Left ventricle myocardium inferior (tissue), 1 donor: ENCODE data around the gene NFIB. TPM values are rescaled to one million over a fixed set of nuclear protein-coding genes. Genes with fewer than 3 reads are reported as not detected.

Experiments
- DNase-seq: peaks from one replicate; pipeline ENCODE4 v3.0.0-alpha.2; 2020
- H3K27ac ChIP-seq: fragments of 200-600 bp; replicated peaks from 2 replicates; pipeline ENCODE4 v1.8.0; 2021
- H3K27me3 ChIP-seq: fragments of 200-600 bp; 2 replicates; pipeline ENCODE4 v1.8.0; 2021; ENCODE audit warnings: low read depth
- H3K36me3 ChIP-seq: fragments of 200-600 bp; 2 replicates; pipeline ENCODE4 v1.8.0; 2021
- H3K4me1 ChIP-seq: fragments of 200-600 bp; 2 replicates; pipeline ENCODE4 v1.8.0; 2021
- H3K4me3 ChIP-seq: fragments of 200-600 bp; 2 replicates; pipeline ENCODE4 v1.8.0; 2021; ENCODE audit warnings: mild to moderate bottlenecking, moderate library complexity
- H3K9me3 ChIP-seq: fragments of 200-600 bp; replicated peaks from 2 replicates; pipeline ENCODE4 v1.8.0; 2021
- intact Hi-C: fragments of 100-400 bp; cut with micrococcal nuclease; formaldehyde crosslinking; loops from one replicate; pipeline ENCODE4 v1.11.0; 2022
- total RNA-seq: library from RNA; stranded (reverse); fragmentation: NEBNext Ultra II Directional; extraction: Animal tissue kit (Norgen Biotek cat#: 25700); gene quantifications from one replicate; pipeline ENCODE4 v1.2.1, GENCODE V29; 2021
- TF ChIP-seq, protein P1 (sequence below): fragments of 200-600 bp; IDR thresholded peaks from 2 replicates; pipeline ENCODE4 v1.8.0; 2021; ENCODE audit warnings: antibody characterized with exemption, mild to moderate bottlenecking, borderline replicate concordance
- donor health status: DM: no; HTN: yes; CAD: no; lungs with severe emphysema.

NFIB gene
- total RNA-seq, 1 donor from 2014 or later: 110 TPM

DNA sequence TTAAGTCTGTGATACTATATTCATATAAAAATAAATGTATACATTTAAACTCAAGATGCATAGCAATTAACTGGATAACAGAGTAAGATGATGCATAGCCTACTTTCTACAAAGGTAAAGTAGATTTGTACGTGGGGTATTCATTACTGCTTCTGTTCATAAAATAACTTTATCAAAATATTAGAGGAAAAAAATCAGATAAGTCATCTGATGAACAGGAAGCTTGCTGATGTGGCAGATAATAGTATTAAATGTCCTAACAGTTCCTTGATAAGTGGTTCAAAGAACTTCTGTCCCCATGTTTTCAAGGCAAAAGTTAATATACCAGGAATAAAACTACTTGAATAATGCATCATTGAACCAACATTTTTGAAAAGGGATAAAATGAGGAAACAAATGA is 123.7 kb downstream of the NFIB start:
- no peaks in the 10 kb centered on the region for H3K9me3 ChIP-seq
- no peak overlapping the region for H3K4me3 ChIP-seq
- intact Hi-C loops: no loop called here
- TF ChIP-seq, protein P1, sequence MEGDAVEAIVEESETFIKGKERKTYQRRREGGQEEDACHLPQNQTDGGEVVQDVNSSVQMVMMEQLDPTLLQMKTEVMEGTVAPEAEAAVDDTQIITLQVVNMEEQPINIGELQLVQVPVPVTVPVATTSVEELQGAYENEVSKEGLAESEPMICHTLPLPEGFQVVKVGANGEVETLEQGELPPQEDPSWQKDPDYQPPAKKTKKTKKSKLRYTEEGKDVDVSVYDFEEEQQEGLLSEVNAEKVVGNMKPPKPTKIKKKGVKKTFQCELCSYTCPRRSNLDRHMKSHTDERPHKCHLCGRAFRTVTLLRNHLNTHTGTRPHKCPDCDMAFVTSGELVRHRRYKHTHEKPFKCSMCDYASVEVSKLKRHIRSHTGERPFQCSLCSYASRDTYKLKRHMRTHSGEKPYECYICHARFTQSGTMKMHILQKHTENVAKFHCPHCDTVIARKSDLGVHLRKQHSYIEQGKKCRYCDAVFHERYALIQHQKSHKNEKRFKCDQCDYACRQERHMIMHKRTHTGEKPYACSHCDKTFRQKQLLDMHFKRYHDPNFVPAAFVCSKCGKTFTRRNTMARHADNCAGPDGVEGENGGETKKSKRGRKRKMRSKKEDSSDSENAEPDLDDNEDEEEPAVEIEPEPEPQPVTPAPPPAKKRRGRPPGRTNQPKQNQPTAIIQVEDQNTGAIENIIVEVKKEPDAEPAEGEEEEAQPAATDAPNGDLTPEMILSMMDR: no peak
- DNase-seq: no peak
- H3K36me3 ChIP-seq: no peaks in the 10 kb centered on the region
- peaks cover 91% of the 10 kb centered on the region for H3K4me1 ChIP-seq
- no peak overlapping the region for H3K27ac ChIP-seq
- H3K27me3 ChIP-seq: no peaks in the 10 kb centered on the region

DNA sequence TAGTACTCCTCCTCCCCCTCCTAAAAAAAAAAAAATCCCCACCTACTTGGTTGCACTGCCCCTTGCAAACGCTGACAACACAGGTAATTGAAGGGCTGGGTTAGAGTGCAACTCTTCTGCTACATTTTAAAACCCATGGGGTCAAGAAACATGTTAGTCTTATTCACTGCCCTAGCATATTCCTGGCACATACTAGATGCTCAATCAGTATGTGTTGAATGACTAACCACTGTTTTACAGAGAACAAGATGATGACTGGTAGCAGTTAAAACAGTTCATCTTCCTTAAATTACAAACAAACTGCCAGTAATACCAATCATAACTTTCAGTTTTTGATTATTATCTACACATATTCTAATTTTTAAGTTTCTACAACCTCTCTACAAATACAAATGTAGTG is 124.4 kb downstream of the NFIB start:
- Histone ChIP-seq H3K4me3 (no peak overlapping the region), H3K27ac (no peak overlapping the region), H3K36me3 (no peaks in the 10 kb centered on the region), H3K4me1 (peaks cover 85% of the 10 kb centered on the region), H3K9me3 (no peaks in the 10 kb centered on the region), H3K27me3 (no peaks in the 10 kb centered on the region)
- intact Hi-C loops: no loop called here
- TF ChIP-seq, protein P1: no peak
- no peak for DNase-seq

DNA sequence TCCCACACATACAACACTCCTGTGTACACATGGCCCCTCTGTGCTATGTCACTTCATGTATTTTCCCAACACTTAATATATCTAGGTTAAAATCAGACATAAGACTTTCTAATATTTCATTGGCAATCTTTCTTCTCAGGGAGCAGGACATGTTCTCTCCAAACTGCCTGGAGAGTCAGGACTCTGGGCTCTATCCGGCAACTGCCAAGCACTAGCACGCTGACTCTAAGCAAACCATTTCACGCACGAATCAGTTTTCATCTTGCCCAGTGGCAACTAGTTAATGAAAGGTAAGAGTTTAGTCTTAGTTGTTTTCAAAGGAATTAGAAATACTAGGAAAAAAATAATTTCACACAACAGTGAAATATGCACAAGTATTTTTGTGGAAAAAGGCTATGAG is 124.8 kb downstream of the NFIB start:
- DNase-seq: no peak
- intact Hi-C loops: no loop called here
- Histone ChIP-seq H3K27me3 (no peaks in the 10 kb centered on the region), H3K9me3 (no peaks in the 10 kb centered on the region), H3K27ac (no peak overlapping the region), H3K36me3 (no peaks in the 10 kb centered on the region), H3K4me1 (peaks cover 80% of the 10 kb centered on the region), H3K4me3 (no peak overlapping the region)
- TF ChIP-seq, protein P1: no peak

DNA sequence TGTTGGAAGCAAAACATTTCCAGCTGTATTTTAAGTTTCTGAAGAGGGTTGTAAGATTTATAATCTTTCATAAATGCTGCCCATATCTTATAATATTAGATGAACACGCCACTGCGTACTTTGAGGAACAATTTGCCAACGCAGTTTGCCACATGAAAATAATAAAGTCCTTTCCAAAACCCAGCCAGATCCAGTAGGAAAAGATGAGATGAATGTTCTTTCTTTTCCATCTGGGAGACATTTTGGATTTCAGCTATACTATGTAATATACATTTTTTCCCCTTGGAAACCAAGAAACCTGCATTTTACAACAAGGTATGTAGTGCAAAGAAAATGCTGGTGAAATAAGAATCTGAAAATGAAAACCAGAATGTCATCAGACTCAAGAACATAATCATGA is 125.4 kb downstream of the NFIB start:
- Histone ChIP-seq H3K36me3 (no peaks in the 10 kb centered on the region), H3K4me1 (peaks cover 74% of the 10 kb centered on the region), H3K27me3 (no peaks in the 10 kb centered on the region), H3K9me3 (no peaks in the 10 kb centered on the region), H3K27ac (no peak overlapping the region), H3K4me3 (no peak overlapping the region)
- intact Hi-C loops: no loop called here
- TF ChIP-seq, protein P1: no peak
- no peak for DNase-seq

DNA sequence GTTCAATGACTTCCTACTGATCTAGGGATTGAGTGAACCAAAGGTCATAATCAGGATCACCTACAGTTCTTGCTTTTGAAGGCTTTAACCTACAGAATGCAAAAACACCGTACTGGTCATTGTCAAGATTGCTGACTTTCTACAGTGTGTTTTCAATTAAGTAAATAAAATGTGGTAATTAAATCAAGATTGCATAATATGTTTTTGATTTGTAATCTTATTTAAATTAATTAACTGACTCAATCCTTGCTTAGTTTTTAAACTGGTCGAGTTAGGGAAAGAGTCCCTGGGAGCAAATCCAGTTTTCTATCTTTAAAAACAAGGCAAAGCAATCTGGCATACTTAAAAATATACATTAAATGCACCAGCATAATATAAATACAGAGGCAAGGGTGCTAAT is 125.9 kb downstream of the NFIB start:
- TF ChIP-seq, protein P1: no peak
- Histone ChIP-seq H3K4me3 (no peak overlapping the region), H3K27ac (no peak overlapping the region), H3K4me1 (peaks cover 71% of the 10 kb centered on the region), H3K9me3 (no peaks in the 10 kb centered on the region), H3K27me3 (no peaks in the 10 kb centered on the region), H3K36me3 (no peaks in the 10 kb centered on the region)
- intact Hi-C loops: no loop called here
- DNase-seq: no peak

DNA sequence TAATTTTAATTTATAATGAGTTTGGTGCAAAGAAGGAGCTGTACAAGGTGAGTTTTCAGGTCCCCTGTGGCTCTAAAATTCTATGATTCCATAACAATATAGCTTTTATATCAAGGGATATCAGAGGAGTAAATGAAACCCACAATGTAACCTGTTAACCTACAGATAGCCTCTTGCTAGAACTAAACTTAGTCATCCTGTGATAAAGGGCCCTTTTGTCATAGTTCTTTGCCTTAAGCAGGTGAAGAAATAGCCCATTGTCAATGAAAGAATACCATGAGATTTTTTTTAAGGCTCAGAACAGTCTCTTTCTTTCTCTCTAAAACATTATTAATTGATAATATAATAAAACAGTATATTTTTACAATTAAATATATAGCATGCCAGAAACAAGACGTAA is 127.8 kb downstream of the NFIB start:
- no peaks in the 10 kb centered on the region for H3K36me3 ChIP-seq
- no peak for DNase-seq
- no peak overlapping the region for H3K27ac ChIP-seq
- no peaks in the 10 kb centered on the region for H3K27me3 ChIP-seq
- H3K4me3 ChIP-seq: no peak overlapping the region
- peaks cover 69% of the 10 kb centered on the region for H3K4me1 ChIP-seq
- no peaks in the 10 kb centered on the region for H3K9me3 ChIP-seq
- TF ChIP-seq, protein P1: no peak
- intact Hi-C loops: no loop called here
